ENCODE data around the gene UST. TPM values are rescaled to one million over a fixed set of nuclear protein-coding genes. Genes with fewer than 3 reads are reported as not detected.
"Not testable (repeated sequence)": the region's sequence is repeated elsewhere in the genome, so short reads cannot be mapped to it uniquely, and the experiment has no call there.

The UST gene
- total RNA-seq, 1 donor from 2014 or later, result 0.25 TPM

DNA sequence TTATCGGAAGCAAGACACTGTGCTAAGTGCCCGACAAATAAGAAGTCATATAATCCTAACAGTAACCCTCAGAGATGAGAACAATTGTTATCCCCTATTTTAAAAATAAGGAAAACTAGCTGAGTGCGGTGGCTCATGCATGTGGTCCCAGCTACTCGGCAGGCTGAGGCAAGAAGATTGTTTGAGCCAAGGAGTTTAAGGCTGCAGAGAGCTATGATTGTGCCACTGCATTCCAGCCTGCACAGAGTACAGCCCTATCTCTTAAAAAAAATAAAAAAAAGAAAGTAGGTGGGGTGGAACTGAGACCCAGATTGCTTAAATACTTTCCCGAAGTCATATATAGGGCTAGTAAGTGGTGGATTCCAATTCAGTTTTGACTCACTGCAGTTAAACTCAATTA lies 84.7 kb downstream of the UST start:
- intact Hi-C loops (cut with micrococcal nuclease), result no loop called here

DNA sequence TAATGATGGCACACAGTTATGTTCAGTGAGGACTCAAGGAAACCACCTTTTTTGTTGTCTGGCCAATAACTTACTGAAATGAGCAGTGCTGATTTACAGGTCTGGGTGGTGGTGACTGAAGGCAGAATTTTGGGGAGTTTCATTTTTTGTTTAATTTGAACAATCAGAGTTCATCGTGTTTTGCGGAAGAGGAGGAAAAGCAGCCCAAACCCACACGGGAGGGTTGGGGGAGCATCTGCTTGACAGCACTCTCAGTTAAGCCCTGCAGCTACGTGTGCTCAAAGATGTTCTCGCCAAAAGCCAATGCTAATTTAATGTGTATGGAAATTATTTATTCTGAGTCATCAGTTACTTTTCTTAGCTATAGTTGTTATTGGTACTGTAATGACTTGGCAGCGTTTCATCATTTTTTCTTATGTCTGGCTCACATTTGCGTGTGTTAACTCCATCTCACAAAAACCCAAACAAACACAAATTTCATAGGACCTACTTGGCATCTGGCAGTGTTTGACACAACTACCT lies 89.2 kb downstream of the UST start:
- intact Hi-C loops (cut with micrococcal nuclease), result no loop called here

DNA sequence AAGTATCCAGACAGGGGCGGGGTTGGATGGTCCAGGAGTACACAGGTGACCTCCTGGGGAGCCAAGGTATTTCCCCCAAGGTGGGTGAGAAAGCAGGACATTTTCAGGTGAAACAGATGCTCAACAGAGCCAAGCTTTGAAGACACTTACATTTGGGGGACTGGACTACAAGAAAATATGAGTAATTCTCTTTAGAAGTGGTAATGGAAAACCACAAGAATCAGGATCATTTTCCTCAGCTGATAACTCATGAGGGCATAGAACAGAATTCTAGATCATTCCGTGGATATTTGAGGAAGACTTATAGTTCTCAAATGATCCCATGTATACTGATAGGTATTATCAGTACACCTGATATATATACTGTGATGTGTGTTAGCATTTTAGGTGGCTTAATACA lies 89.9 kb downstream of the UST start:
- intact Hi-C loops (cut with micrococcal nuclease), result no loop called here

DNA sequence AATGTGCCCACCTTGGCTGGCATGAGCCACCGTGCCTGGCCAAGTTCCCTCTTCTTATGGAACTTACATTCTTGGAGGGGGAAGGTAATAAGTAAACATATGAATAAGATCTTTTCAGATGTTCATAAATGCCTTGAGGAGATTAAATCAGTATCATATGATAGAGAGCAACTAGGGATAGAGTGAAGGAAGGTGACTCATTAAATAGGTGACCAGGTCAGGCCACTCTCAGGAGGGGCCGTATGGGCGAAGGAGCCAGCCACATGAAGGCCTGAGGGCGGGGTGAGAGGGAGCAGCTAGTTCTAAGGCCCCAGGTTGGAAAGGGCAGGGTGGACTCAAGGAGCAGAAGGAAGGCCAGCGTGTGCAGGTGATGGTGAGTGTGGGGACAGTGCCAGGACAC lies 91.1 kb downstream of the UST start:
- intact Hi-C loops (cut with micrococcal nuclease), result no loop called here

DNA sequence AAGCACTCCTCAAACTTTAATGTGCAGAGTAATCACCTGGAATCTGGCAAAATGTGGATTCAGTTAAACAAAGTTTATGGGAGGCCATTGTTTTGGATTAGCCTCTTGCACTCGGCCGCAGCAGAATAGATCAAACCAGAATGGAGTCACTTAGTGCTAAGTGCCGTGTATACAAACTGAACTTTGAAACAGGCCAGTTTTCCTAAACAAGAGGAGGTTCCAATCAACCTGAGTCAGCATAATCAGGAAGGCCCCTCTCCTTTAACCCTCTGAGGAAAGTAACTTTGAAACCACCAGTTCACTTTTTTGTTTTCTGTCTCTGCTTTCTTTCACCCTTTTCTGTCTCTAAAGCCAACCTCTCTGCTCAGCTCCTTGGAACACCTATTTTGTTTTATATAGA lies 92.2 kb downstream of the UST start:
- intact Hi-C loops (cut with micrococcal nuclease), result no loop called here

DNA sequence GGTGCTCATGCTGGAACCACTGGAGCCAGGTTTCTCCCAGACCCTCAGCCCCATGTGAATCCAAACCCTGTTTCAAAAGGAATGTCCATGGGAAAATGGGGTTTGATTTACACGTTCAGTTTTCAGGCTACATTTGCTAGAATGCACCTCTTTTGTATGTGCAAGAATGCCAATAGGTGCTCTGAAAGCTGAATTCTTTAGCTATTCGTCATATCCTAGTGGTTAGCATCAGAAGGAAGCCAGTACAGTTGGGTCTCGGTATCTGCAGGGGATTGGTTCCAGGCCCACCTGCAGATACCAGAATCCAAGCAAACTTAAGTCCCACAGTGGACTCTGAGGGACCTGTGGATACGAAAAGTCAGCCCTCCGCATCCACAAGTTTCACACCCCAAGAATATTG lies 93.4 kb downstream of the UST start:
- intact Hi-C loops (cut with micrococcal nuclease), result no loop called here

DNA sequence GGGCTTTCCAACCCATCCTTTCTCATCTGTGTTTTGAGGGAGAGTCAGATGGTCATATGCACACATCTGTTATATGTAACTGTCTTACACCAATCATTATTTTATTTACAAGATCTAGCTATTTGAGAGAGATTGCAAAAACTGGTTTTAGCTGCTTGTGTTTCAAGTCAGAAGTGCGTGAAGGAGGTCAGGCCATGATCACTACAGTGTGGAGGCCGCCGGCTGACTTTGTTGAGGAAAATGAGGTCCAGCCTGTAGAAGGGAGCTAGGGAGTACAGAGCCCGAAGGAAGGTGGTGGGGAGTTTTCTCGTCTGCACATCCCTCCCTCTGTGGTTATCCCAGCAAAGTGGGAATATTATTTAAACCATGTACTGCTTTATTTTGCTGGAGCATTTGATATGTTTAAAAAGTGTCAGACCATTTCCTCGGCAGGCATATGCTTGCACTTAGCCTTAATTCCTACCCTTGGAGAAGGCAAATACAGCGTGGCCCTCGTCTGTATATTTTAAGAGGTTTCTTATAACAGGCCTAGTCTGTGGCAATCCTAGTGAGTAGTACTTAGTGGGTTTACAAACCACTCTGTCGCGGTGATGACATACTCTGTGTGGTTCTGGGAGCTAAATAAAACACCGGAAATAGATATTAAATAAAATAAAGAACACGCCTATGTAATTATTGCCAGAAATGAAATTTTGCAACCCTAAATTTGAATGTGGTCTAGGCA lies 95.6 kb downstream of the UST start:
- intact Hi-C loops (cut with micrococcal nuclease), result no loop called here

DNA sequence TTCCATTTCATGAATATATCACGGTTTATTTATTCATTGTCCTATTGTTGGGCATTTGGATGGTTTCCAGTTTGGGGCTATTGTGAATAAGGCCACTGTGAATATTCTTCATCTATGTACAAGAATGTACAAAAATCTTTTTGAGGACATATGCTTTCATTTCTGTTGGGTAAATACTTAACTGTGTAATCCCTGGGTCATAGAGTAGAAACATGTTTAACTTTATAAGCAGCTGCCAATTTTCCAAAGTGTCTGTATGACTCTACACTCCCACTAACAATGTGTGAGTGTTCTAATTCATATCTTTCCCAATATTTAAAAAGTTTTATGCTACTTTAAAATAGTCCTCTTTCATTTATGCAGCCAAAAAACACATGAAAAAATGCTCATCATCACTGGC lies 98.6 kb downstream of the UST start:
- intact Hi-C loops (cut with micrococcal nuclease), result no loop called here

DNA sequence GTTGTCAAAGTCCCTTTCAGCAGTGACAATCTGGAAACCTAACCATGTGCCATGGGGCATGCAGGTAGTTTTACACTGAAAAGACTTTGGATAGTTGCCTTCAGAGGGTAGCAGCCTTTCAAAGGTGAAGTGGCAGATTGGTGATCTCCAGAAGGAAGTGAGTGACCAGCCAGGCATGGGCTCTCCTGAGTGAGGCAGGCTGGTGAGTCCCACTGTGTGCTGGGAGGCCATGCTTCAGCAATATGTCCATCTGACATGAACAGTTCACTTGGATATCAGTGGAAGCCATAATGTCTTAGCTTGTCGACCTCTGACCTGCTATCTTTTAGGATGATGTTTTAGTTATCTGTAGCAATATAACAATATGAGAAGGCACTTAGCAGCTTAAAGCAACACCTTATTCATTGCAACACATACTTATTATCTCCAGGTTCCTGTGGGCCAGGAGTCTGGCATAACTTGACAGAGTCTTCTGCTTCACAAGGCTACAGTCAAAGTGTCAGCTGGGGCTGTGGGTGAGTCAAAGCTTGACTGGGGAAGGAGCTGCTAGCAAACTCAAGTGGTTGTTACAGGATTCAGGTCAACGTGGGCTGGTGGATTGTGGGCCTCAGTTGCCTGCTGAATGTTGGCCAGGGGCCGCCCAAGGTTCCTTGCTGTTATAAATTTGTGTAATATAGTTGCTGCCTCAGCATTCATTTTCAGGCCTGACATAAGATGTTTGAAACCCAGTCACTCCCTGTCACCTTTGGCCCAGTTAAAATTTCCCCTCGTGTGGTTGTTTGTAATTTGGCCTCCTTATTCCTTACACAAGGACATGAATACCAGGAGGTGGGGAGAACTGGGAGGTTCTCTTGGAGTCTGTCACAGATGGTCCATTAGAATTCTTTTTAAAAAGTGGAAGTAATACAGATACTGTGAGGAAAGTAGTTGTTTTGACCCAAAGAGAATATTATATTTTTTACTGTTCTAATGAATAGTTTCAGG lies 100.2 kb downstream of the UST start:
- intact Hi-C loops (cut with micrococcal nuclease), result no loop called here

DNA sequence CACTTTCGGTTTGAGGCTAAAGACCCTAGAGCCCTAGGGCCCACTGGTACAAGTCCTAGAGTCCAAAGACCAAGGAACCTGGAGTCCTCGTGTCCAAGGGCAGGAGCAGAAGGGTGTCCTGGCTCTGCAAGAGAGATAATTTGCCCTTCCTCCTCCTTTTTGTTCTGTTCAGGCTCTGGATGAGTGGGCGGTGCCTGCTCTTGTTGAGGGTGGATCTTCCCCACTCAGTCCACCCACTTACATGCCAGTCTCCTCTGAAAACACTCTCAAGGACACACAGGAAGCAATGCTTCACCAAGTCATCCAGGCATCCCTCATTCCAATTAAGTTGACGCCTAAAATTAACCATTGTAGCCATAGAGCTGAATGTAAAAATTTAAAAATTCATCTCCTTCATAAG lies 102.1 kb downstream of the UST start:
- intact Hi-C loops (cut with micrococcal nuclease), result no loop called here

DNA sequence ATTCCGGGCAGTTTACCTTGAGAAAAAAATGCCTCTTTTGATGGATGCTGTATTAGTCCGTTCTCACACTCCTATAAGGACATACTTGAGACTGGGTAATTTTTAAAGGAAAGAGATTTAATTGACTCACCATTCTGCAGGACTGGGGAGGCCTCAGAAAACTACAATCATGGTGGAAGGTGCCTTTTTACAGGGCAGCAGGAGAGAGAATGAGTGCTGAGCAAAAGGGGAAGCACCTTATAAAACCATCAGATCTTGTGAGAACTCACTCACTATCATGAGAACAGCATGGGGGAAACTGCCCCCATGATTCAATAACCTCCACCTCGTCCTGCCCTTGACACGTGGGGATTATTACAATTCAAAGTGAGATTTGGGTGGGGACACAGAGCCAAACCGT lies 102.6 kb downstream of the UST start:
- intact Hi-C loops (cut with micrococcal nuclease), result not testable (repeated sequence)

DNA sequence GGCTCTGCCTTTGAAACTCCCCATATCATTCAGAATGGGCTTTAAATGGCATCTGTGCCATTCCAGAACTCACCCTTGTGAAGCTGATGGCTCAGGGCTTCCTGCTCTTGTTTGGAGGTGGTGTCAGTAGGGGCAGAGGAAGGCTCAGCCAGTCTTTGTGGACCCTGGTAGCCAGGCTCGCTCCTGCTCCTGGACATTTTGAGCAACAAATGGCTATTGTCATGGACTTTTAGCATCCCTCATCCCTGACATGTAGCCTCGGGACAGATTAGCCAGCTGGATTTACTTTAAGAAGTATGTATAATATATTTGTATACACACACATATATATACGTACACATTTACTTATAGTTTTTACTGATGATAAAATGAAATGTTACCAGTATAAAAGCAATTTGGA lies 104.1 kb downstream of the UST start:
- intact Hi-C loops (cut with micrococcal nuclease), result no loop called here

DNA sequence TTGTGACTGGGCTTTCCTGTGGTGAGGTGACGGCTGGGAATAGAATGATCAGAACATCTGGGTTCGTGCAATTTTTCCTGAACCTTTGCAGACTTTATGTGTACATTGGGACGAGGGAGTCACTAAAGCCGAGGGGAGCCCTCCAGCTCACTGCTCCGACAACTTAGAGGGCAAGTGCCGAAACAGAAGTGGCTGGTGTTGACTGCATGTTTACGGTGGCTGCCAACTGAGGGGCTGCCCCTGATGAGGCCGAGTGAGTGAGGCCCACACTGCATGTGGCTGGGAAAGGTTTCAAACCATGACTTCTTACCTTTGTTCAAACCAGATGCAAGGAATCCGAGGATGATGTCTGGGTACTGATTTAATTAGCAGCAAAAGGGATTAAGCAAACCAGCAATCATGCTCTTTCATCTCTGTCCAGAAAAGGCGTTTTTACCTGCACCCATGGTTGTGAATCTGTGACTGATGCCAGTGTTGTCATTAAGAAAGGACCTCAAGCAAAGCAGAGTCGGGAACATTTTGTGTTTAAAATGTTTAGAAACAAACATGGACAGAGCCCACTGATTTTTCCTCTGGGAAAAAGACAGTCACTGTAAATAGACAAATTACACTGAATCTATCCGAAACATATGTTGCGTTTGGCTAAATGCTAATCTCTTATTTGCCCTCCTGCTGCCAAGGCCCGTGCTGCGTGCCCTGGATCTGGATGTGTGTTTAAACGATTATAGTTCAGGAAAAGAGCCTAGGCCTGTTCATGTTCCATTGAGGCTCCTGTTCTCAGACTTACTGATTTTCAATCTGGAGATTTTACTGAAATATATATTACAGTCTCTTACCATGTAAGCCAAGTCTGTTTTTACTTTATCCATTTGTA lies 105.1 kb downstream of the UST start:
- intact Hi-C loops (cut with micrococcal nuclease), result no loop called here

DNA sequence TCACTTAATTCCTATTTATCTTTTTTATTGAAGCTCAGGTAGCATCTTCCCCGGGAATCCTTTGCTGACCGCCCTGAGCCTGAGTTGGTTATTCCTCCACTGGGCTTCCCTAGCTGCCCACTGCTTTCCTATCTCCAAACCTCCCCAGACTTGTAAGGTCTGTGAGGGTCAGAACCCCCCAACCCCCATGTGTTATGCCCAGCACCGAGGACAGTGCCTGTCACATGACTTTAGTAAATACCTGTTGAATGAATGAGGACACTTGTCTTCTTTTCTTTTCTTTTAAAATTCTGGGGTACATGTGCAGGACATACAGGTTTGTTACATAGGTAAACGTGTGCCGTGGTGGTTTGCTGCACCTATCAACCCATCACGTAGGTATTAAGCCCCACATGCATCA lies 105.9 kb downstream of the UST start:
- intact Hi-C loops (cut with micrococcal nuclease), result no loop called here

DNA sequence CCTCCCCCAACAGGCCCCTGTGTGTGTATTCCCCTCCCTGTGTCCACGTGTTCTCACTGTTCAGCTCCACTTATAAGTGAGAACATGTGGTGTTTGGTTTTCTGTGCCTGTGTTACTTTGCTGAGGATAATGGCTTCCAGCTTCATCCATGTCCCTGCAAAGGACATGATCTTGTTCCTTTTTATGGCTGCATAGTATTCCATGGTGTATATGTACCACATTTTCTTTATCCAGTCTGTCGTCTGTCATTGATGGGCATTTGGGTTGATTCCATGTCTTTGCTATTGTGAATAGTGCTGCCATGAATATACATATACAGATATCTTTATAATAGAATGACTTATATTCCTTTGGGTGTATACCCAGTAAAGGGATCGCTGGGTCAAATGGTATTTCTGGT lies 106.3 kb downstream of the UST start:
- intact Hi-C loops (cut with micrococcal nuclease), result not testable (repeated sequence)

DNA sequence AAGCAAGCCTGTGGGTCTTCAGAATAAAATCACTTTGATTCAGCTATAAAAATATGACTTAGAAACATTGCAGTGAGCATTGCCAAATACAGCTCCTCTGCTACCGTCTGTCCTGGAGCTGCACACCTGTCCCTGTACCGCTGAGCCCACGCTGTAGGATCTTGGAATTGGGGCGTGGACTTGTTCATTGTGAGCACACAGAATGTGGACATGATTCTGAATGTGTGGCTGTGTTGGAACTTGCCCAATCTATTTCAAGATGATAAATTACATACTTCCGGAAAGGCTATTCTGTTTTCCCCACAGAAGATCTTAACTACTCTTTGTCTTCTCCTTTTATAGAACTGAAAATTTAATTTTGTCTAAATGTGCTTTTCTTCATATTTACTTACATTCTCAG lies 107.3 kb downstream of the UST start:
- intact Hi-C loops (cut with micrococcal nuclease), result no loop called here

DNA sequence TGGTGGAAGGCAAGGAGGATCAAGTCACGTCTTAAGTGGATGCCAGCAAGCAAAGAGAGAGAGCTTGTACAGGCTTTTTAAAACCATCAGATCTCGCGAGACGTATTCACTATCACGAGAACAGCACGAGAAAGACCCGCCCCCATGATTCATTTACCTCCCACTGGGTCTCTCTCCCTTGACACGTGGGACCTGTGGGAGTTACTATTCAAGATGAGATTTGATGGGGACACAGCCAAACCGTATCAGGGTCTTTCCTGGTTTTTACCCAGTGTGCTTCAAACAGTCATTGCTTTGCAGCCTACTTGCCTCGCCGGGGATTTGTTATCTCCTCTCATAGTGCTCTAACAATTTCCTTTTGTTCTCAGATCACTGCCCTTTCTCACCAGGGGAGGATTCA lies 108.2 kb downstream of the UST start:
- intact Hi-C loops (cut with micrococcal nuclease), result no loop called here

DNA sequence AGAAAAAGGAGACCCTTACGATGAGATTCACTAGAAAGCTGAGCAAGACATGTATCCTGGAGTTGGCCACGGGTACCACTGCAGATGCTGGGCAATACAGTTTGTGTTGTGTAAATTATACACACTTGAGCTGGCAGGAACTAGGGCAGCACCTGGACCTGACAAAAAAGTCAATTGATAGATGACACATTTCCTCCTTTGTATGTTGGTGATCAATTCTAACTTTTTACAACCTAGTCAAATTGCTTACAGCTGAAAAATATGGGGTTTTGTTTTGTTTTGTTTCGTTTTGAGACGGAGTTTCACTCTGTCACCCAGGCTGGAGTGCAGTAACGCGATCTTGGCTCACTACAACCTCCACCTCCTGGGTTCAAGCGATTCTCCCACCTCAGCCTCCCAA lies 108.9 kb downstream of the UST start:
- intact Hi-C loops (cut with micrococcal nuclease), result no loop called here

DNA sequence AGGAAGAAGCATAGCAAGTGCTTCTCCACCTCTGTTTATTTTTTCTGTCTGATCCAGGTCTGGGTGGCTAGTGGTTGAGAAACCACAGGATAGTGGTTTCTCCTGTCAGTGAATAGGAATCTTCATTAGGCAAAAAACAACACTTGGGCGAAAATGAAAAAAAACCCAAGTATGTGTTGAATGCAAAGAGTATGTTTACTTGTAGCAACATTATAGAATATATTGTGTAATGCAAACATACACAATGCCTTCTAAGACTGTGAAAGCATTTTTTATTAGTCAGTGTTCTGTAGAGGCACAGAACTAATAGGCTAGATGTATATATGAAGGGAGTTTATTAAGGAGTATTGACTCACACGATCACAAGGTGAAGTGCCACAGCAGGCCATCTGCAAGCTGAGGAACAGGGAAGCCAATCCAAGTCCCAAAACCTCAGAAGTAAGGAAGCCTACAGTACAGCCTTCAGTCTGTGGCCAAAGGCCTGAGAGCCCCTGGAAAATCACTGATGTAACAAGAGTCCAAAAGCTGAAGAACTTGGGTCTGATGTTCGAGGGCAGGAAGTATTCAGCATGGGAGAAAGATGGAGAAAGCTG lies 111.1 kb downstream of the UST start:
- intact Hi-C loops (cut with micrococcal nuclease), result no loop called here

DNA sequence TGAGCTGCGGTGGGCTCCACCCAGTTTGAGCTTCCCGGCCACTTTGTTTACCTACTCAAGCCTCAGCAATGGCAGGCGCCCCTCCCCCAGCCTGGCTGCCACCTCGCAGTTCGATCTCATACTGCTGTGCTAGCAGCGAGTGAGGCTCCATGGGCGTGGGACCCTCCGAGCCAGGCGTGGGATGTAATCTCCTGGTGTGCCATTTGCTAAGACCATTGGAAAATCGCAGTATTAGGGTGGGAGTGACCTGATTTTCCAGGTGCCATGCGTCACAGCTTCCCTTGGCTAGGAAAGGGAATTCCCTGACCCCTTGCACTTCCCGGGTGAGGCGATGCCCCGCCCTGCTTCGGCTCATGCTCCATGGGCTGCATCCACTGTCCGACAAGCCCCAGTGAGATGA lies 117.3 kb downstream of the UST start:
- intact Hi-C loops (cut with micrococcal nuclease), result not testable (repeated sequence)

DNA sequence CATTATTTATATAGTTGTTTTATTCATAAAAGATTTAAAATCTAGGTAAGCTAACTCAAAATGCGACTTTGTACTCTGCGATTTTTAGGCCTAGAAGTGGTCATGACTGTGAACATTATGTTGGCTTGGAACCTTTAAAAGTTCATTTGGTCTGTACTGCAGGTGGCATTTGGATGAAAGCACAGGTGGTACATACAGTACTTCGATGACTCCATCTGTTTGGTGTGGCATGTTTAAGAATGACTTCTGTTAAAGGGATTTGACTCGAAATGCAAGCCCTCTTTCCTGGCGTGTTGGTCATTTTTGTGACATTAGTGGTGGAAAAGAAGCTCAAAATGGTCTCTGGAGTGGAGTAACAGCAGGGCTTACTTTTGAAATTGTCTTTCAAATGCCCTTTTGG lies 118.1 kb downstream of the UST start:
- intact Hi-C loops (cut with micrococcal nuclease), result no loop called here

All from T-helper 2 cell treated with Interferon-gamma antibody and Interleukin-4, amounts not matched to agents 100 ng/mL and 5 ng/mL, for 36 hours (primary cell).